Fibroblast of mammary gland (primary cell): ENCODE results near the gene ALS2.

ENCODE experiments used
- DNase-seq: peaks from one replicate; pipeline ENCODE4 v3.0.0-alpha.2; 2010; ENCODE audit warnings: low read depth
- H3K4me3 ChIP-seq: 2 replicates; pipeline ENCODE4 v1.5.1; 2011; ENCODE audit warnings: low read depth, mild to moderate bottlenecking, low read length, moderate library complexity; ENCODE audit not compliant: control insufficient read depth
- CTCF ChIP-seq: conservative IDR thresholded peaks from 2 replicates; pipeline ENCODE4 v1.5.1; 2011; ENCODE audit warnings: low read depth, low read length, inconsistent platforms; ENCODE audit not compliant: control insufficient read depth, insufficient read depth

The ALS2 gene

DNA sequence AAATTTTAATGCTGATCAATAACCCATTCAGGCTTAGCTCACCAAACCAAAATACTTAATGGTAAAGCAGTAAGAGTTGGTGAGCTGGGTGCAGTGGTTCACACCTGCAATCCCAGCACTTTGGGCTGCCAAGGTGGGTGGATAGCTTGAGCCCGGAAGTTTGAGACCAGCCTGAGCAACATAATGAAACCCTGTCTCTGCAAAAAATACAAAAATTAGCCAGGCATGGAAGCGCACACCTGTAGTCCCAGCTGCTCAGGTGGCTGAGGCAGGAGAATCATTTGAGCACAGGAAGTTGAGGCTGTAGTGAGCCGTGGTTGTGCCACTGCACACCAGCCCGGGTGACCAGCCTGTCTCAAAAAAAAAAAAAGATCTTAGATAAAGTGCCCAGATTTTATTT is 46.6 kb downstream of the ALS2 start:
- no peak overlapping the region for H3K4me3 ChIP-seq
- TF ChIP-seq CTCF, result no peak
- no peak for DNase-seq

DNA sequence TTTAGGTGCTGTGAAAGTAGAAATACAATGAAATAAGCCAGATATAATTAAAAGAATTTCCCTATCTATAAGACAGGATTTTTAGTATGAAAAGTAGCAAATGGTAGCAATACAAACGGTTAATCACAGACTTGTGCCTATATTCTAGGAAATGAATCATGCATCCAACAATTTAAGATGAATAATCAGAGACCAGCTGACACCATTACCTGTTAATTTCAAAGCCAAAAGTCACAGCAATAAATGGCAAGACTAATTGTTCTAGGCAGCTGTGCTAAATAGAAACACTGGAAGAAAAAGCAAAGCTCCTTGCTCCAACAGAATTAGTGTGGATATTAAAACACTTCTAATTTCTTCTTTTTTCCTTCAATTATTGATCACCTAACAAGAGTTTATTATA is 47.2 kb downstream of the ALS2 start:
- peak; percentile 4 for DNase-seq
- TF ChIP-seq CTCF, result no peak
- no peak overlapping the region for H3K4me3 ChIP-seq

DNA sequence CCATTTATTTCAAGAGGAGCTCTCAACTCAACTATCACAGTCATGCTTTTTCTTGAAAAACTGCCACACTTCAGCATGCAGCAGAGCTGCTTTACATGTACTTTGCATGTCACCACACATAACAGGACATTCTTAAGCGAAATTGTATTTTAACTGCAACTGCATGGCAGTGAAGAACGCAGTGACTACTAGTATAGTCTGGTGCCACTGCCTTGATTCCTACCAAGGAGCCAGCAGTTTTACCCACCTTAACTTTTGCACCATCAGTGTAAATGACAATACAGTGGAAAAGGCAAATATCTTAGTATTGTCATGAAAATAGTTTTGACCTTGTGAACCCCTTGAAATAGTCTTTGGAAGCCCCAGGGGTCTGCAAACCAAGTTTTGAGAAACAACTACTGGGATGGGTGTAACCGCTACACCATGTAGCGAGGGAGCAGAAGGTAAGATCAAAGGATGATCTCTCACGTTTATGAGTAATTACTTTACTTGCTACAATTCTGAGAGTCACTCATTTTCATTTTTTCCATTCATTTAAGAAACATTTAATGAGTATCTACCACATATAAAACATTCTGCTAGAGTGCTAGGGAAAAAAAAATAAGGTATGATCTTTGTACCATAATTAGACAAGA is 50.0 kb downstream of the ALS2 start:
- H3K4me3 ChIP-seq, result no peak overlapping the region
- no peak for TF ChIP-seq CTCF
- DNase-seq, result no peak

GRCh38 chr2:201715459-201715858 is 65.3 kb downstream of the ALS2 start:
- no peak for DNase-seq
- no peak overlapping the region for H3K4me3 ChIP-seq
- no peak for TF ChIP-seq CTCF

GRCh38 chr2:201712726-201713125 is 68.0 kb downstream of the ALS2 start:
- no peak overlapping the region for H3K4me3 ChIP-seq
- TF ChIP-seq CTCF, result no peak
- DNase-seq, result no peak

- no peak for DNase-seq
- TF ChIP-seq CTCF, result no peak
- no peak overlapping the region for H3K4me3 ChIP-seq
Observed at GRCh38 chr2:201709747-201710146, 71.0 kb downstream of the ALS2 start.

DNA sequence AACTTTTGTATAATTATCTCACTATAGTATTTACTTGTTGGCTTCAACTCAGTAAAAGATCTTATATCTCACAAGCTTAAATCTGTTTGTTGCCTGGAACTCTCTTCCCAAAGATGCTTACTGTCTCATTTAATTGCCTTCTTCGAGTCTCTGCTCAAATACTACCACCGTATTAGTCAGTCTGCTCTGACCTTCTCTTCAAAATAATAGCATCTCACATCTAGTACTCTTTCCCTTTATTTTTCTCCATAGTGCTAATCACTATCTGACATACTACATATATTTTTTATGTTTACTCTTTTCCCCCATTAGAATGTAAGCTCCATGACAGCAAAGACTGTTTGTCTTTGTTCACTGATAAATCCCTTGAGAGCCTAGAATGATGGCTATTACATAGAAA is 71.7 kb downstream of the ALS2 start:
- H3K4me3 ChIP-seq, result no peak overlapping the region
- TF ChIP-seq CTCF, result no peak
- DNase-seq, result no peak
